ENCODE measurements around the gene KCNB1.

DNA sequence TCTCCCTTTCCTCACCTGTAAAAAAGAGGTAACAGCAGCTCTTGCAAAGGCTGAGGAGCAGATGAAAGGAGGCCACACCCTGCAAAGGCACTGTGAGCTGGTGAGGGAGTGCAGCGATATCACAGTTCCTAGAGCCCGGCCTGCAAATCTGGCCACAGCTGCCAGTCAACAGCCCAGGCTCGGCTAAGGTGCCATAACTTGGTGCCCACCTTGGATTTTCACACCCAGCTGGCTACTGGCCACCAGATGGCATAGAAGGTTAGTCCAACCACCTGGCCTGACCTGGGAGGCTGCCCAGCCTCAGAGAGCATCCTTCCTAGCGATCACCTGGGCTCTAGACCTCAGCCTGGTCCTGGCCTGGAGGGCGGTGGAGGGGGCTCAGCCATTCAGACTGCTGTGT lies 46.8 kb downstream of the KCNB1 start:
- TF ChIP-seq POLR2AphosphoS5 (IDR thresholded peaks at IDR 0.05), result no peak
- TF ChIP-seq, protein P1, sequence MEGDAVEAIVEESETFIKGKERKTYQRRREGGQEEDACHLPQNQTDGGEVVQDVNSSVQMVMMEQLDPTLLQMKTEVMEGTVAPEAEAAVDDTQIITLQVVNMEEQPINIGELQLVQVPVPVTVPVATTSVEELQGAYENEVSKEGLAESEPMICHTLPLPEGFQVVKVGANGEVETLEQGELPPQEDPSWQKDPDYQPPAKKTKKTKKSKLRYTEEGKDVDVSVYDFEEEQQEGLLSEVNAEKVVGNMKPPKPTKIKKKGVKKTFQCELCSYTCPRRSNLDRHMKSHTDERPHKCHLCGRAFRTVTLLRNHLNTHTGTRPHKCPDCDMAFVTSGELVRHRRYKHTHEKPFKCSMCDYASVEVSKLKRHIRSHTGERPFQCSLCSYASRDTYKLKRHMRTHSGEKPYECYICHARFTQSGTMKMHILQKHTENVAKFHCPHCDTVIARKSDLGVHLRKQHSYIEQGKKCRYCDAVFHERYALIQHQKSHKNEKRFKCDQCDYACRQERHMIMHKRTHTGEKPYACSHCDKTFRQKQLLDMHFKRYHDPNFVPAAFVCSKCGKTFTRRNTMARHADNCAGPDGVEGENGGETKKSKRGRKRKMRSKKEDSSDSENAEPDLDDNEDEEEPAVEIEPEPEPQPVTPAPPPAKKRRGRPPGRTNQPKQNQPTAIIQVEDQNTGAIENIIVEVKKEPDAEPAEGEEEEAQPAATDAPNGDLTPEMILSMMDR (IDR thresholded peaks at IDR 0.05), result no peak

Measured in breast epithelium (tissue), 3 donors.